Bronchial epithelial cell (primary cell): ENCODE measurements around the gene KCTD3. TPM values are rescaled to one million over a fixed set of nuclear protein-coding genes. Genes with fewer than 3 reads are reported as not detected.

ENCODE experiments used
- DNase-seq: peaks from one replicate; pipeline ENCODE4 v3.0.0-alpha.2; 2010; ENCODE audit warnings: low read depth
- FAIRE-seq: peaks from 2 replicates; lab custom pipeline; 2011; peaks lifted over from hg19 to GRCh38; lab: Jason Lieb, UNC
- H3K27me3 ChIP-seq: 2 replicates; pipeline ENCODE4 v1.5.1; 2011; ENCODE audit warnings: low read length; ENCODE audit not compliant: control insufficient read depth, insufficient read depth
- H3K36me3 ChIP-seq: 2 replicates; pipeline ENCODE4 v1.5.1; 2011; ENCODE audit warnings: low read length; ENCODE audit not compliant: control insufficient read depth, insufficient read depth
- H3K4me3 ChIP-seq: 2 replicates; pipeline ENCODE4 v1.5.1; 2011; ENCODE audit warnings: mild to moderate bottlenecking, low read depth, low read length, control low read depth
- CTCF ChIP-seq: IDR thresholded peaks from 2 replicates; pipeline ENCODE4 v1.5.1; 2011; ENCODE audit warnings: mild to moderate bottlenecking, moderate library complexity, low read length, control low read depth, inconsistent platforms; ENCODE audit not compliant: insufficient read depth, severe bottlenecking
- total RNA-seq: library from RNA; depleted of rRNA; stranded (reverse); fragments of >200 nt; gene quantifications from 2 replicates; pipeline ENCODE4 v1.2.1, GENCODE V29; 2014

Gene KCTD3
- total RNA-seq, 1 donor from 2014 or later, result 32.9 TPM

GRCh38 chr1:215547011-215547410 lies 20.1 kb upstream of the KCTD3 start:
- no peak for FAIRE-seq
- no peak for TF ChIP-seq CTCF
- Histone ChIP-seq H3K27me3 (no peaks in the 10 kb centered on the region), H3K4me3 (no peak overlapping the region), H3K36me3 (no peaks in the 10 kb centered on the region)
- no peak for DNase-seq

GRCh38 chr1:215551806-215552205 lies 15.3 kb upstream of the KCTD3 start:
- no peaks in the 10 kb centered on the region for H3K36me3 ChIP-seq
- H3K4me3 ChIP-seq, result no peak overlapping the region
- DNase-seq, result no peak
- no peak for FAIRE-seq
- TF ChIP-seq CTCF, result no peak
- H3K27me3 ChIP-seq, result no peaks in the 10 kb centered on the region

- FAIRE-seq (no peak), DNase-seq (no peak)
- H3K27me3 ChIP-seq, result no peaks in the 10 kb centered on the region
- TF ChIP-seq CTCF, result no peak
- no peaks in the 10 kb centered on the region for H3K36me3 ChIP-seq
- no peak overlapping the region for H3K4me3 ChIP-seq
These were observed 12.2 kb upstream of the KCTD3 start for GRCh38 chr1:215554865-215555264.

GRCh38 chr1:215555531-215555930 lies 11.6 kb upstream of the KCTD3 start:
- no peak for DNase-seq
- no peak overlapping the region for H3K4me3 ChIP-seq
- no peak for TF ChIP-seq CTCF
- H3K36me3 ChIP-seq, result no peaks in the 10 kb centered on the region
- H3K27me3 ChIP-seq, result no peaks in the 10 kb centered on the region
- no peak for FAIRE-seq

GRCh38 chr1:215556996-215557395 lies 10.1 kb upstream of the KCTD3 start:
- Histone ChIP-seq H3K4me3 (no peak overlapping the region), H3K36me3 (no peaks in the 10 kb centered on the region), H3K27me3 (no peaks in the 10 kb centered on the region)
- no peak for FAIRE-seq
- no peak for DNase-seq
- no peak for TF ChIP-seq CTCF

GRCh38 chr1:215557504-215557903 lies 9.6 kb upstream of the KCTD3 start:
- DNase-seq (no peak), FAIRE-seq (no peak)
- no peak for TF ChIP-seq CTCF
- Histone ChIP-seq H3K4me3 (no peak overlapping the region), H3K36me3 (no peaks in the 10 kb centered on the region), H3K27me3 (no peaks in the 10 kb centered on the region)
